Hematopoietic multipotent progenitor cell (in vitro differentiated cells): ENCODE data around the gene AFG3L2. TPM values are rescaled to one million over a fixed set of nuclear protein-coding genes. Genes with fewer than 3 reads are reported as not detected.
"Not testable (repeated sequence)": the region's sequence is repeated elsewhere in the genome, so short reads cannot be mapped to it uniquely, and the experiment has no call there.

Experiments used
- DNase-seq, 3 donors: peaks; one replicate each; pipeline ENCODE4 v3.0.0-alpha.2; 2011 to 2015; ENCODE audit warnings: low read depth in 2 of 3, low spot score in 2 of 3
- total RNA-seq: library from RNA; depleted of rRNA; stranded (reverse); fragments of >200 nt; gene quantifications from one replicate; pipeline ENCODE4 v1.2.3, GENCODE V29; 2012

AFG3L2 gene
- 19.1 TPM for total RNA-seq

DNA sequence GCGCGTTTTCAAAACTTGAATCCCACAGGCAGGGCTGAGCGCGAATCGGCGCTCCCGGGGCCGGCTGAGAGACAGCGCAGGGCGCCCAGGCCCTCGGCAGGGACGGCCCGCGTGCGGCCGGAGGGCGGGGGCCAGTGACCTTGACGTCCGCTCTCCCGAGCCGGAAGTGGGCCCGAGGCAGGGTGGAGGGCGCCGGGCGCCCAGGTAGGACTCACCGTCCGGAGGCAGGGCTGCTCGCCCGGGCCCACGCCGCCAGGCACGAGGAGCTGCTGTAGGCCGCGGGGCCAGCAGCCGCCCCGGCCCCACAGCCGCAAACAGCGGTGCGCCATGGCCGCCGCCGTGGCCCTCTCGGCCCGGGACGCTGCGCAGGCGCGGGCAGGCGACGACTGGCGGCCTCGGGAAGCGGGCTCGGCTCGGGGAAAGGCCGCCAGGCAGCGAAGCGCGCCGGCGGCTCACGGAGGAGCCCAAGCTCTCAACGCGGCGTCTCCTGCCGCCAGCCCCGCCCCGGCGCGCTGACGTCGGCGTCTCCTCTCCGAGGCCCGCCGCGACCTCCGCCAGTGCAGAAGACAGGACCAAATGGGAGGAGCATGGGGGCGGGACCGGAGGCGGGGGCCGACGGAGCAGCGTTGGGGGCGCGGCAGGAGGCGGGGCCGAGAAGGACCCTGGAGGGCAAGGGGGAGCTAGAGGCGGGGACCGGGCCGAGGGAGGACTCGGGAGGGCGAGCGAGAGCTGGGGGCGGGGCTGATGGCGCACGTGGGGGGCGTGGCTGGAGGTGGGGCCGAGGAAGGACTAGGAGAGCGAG, at the start of gene AFG3L2:
Gene AFG3L2 (minus strand): TSS at position 474 of the 802 bp plus-strand sequence. CDS start 145 bp downstream, at position 329.
- peak; percentile 98 to 99 (median 99) for DNase-seq

DNA sequence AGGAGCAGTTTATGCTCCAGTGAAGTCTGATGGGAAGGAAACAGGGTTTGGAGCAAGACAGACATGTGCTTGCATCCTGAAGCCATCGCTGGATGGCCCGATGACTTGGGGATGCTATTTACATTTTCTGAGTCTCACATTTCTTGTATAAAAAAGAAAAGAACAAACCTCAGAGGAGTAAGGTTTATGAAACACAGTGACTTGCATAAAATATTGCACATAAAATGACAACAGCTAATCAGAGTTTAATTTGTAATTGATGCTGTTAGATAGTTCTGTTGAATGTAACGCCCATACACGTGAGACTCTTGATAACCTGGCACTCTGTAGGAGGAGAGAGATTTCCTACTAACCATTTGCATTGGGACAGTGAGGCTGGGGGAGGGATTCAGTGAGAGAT, 47.2 kb upstream of the AFG3L2 start:
- DNase-seq, result no peak

DNA sequence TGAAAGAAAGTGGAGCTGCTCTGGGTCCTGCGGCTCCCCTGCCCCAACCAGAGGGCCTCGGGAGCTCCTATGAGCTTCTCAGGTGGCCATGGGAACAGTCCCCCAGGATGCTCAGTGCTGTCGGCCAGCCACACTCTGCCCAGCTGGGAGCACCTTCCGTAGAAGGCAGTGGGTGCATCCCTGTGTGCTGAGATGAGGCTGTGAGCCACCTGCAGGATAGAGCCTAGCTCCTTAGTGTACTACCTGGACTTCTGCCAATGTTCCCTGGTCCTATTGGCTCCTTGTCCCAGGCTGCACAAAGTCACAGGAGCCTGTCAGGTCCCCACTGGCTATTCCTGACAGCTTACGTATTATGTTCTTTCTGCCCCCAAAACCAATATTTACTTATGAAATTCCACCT, 46.8 kb upstream of the AFG3L2 start:
- DNase-seq, result no peak

DNA sequence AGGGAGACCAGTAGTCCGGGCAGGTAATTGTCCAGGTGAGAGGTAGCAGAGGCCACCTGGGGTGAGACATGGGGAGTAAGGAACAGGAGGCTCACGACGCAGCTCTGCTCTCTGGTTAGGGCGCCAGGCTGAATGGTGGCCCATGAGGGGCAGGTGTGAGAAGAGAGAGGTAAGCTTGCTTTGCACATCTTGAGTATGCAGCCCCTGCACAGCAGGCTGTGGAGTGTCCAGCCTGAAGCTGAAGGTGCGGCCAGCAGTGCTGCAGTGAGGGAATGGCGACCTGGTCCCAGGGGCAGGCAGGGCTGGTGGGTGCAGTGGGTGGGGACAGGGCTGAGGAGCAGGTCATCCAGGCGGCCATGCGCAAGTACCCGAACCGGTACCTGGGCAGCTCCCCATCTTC, 46.4 kb upstream of the AFG3L2 start:
- DNase-seq, result no peak

DNA sequence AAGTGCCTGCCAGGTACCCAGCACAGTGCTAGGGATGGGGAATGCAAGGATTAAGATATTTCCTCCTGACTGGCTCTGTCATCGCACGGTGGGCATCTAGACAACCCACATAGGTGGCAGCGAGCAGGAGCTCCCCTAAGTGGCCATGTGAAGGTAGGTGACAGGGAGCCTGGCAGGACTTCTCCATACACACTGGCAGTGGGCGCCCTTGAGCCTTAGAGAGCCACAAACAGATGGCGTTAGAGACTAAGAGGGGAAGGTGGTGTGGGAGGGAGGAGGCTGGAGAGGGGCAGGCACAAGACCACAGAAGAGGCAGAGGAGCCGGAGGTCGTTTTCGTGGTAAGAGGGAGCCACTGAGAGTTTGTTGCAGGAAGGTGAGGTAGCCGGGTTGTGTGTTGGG, 45.9 kb upstream of the AFG3L2 start:
- DNase-seq, result peak in 2 of 3 donors; percentile 83 to 93

DNA sequence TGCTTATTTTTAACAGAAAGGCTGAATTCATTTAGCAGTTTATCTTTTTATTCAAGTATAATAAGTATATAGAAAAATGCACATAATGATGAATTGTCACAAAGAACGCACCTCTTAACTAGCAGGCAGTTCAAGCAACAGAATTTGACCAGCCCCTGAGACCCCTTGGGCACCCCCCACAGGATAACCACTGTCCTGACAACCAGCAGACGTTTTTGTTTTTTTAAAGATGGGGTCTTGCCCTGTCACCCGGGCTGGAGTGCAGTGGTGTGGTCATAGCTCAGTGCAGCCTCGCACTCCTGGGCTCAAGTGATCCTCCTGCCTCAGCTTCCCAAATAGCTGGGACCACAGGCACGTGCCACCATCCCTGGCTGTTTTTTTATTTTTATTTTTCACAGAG, 44.7 kb upstream of the AFG3L2 start:
- no peak for DNase-seq

DNA sequence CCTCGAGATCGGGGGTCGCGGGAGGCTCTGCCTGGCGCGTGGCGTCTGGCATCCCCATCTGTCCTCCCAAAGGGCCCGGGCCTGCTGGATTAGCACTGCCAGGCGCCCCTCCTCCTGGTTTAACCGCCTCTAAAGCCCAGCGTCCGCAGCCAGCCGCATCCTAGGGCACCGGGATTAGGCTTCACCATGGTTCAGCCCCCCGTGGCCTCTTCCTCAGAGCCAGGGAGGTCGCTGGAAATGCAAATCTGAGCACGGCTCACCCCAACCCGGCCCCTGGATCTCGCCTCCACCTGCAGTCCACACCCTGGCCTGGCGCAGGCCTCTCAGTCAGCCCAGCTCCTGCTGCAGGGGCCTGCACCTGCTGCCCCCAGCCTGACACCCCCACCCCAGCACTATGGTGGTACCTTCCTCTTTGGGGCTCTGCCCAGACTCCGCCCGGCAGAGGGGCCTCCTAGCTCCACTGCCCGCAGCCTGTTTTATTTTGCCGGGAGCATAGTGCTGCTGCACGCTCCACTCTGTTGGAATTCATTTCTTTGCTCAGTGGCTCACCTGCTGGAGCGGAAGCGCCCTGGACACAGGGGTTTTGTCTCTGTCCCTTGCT, 43.9 kb upstream of the AFG3L2 start:
- peak in 2 of 3 donors; percentile 63 to 73 for DNase-seq

DNA sequence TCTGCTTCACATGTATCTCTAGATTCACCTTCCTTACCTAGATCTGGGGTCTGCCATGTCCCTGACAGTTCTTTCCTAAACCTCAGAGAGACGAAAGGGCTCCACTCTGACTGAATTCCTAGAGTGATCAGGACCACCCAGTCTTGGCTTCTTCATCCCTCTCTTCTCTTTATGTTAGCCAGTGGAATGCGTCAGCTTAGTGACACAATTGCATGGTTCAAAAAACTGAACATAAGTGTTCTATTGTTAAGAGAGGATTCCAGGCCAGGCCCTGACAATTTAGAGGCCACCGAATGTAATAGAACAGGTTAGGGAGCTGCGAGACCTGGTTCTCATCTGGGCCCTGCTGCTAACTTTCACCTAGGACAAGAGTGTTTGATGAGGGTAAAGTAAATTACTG, 40.7 kb upstream of the AFG3L2 start:
- DNase-seq, result no peak

DNA sequence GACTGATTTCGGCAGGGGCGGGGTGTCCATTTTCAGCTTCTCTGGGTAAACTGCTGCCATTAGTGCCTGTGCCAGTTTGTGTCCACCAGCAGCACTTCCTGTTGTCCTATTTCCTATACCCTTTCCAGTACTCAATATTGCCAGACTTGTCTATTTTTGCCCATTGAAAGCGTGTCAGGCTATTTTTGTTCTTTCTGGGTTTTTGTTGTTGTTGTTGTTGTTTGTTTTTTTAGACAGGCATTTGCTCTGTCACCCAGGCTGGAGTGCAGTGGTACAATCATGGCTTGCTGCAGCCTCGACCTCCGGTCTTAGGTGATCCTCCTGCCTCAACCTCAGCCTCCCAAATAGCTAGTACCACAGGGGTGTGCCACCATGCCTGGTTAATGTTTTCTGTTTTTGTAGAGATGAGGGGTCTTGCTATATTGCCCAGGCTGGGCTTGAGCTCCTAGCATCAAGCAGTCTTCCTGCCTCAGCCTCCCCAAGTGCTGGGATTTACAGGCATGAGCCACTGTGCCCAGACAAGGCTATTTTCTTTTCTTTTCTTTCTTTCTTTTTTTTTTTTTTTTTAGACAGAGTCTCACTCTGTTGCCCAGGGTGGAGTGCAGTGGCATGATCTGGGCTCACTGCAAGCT, 39.2 kb upstream of the AFG3L2 start:
- DNase-seq, result no peak

DNA sequence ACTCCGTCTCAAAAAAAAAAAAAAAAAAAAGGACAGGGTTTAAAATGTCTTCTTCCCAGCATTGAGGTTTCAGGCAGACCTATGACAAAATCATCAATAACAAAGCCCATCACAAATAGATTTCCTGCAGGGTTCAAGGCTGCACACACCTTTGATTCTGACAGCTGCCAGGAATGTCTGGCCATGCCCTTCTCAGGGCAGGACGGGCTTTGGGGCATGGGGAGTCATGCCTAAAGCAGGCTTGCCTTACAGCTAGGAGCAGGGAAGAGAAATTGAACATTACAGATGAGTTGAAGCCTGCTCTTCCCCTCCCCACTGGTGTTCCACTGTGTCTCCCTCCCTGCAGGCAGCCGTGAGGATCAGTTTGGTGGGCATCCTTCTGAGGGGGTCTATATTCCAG, 34.4 kb upstream of the AFG3L2 start:
- no peak for DNase-seq

DNA sequence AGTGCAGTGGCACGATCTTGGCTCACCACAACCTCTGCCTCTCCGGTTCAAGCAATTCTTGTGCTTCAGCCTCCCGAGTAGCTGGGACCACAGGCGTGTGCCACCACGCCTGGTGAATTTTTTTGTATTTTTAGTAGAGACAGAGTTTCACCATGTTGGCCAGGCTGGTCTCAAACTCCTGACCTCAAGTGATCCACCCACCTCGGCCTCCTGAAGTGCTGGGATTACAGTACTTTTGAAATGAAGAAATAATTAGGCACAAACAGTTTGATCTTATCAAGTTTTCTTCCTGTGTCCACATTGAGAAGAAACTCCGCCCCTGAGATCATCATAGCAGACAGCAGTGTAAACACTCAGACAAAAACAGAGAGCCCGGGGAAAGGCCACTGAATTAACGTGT, 33.7 kb upstream of the AFG3L2 start:
- not testable (repeated sequence) for DNase-seq

DNA sequence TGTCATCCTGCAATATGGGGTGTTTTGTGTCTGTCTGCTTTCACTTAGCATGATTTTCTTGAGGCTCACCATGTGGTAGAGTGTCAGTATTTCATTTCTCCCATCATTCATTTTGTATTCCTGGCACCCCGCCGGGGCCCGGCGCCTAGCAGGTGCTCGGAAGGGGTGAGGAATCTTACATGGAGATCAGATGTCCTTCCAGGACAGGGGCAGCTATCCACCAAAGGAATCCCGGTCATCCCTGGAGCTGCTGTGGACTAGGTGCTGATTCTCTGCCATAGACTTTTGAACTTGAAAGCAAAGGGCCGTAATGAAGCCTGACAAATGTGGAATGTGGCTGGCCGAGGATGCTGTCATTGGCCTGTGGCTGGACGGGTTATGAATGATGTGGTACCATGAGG, 33.1 kb upstream of the AFG3L2 start:
- DNase-seq, result no peak

DNA sequence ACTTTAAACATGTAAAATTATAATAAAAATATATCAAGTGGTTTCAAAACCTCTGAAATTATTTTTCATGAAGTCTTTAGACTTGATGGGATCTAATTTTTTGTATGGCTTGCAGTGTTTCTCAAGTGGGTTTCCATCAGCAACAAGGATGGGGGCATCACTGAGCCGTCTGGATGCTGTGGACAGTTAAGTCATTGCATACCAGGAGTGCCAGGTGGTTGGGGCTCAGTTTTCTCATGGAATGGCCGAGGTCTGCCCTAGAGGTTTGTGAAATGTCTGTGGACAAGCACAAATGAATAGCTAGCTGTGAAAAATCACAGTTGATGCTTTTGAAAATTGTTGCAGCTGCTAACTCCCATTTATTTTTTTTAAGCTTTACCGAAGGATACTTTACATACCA, 32.4 kb upstream of the AFG3L2 start:
- no peak for DNase-seq

DNA sequence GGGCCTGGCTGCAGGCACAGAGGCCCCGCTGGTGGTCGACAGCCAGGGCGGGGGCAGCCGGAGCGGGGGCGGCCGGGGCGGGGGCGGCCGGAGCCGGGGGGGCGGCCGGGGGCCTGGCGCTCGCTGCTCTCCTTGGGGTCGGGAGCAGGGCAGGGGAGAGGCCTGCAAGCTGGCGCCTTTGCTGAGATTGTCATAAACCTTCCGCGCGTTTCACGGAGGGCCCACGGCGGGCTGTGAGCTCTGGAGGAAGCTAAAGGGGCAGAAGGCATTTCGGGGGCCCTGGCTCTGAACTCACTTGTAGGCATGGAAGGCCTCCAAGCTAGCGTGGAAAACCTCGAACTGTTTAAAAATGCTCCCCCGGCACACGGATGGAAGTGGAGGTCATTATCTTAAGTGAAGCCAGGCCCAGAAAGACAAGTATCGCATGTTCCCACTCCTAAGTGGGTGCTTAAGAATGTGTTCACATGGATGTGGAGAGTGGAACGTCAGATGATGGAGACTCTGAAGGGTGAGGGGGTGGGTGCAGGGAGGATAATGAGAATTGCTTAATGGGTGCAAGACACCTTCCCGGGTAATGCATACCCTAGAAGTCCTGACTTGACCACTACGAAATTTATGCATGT, 31.3 kb upstream of the AFG3L2 start:
- no peak for DNase-seq

DNA sequence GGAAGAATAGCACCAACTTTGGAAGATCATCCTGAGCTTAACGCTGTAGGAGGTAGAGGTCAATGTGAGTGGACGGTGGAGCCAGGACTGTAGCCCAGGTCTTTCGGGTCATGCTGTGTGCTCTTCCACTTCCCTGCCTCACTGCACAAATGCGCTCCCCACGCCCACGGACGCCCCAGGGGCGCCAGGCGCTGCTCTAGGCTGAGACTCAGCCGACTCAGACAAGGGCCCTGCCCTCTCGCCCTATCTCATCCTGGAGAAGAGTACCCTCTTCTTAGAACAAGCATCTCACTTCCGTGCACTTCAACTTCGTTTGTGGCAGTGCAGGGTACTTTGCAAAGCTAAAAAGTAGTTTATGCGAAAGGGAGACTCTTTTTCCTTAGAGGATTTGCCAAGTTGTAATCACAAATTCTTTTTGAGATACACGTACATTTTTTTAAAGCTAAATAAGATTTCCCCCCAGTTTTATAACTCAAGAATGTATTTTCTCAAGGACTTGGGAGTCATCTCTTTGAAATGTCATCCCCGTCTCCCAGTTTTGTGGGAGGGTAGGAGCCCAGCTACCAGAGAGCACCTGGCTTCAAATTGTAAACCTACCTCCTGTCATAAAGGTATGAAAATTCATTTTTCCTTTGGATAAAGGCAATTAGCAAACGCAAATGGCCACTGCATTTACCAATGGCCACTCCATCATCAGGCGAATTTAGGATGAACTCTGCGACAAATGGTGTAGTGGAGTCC, 29.5 kb upstream of the AFG3L2 start:
- no peak for DNase-seq

DNA sequence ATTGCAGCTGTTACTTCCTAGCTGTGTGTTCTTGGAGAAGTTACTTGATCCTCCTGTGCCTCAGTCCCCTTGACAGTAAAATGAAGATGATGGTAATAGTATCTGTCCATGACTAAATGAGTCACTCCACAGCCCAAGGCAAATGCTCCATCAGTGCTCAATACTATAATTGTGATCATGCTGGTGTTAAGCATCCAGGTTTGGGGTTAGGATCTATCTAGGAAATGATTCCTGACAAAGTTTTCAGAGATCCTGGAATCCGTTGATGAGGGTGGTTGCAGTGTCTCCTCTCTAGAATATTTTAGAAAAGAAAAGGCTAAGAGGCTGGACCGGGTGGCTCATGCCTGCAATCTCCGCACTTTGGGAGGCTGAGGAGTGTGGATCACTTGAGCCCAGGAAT, 28.0 kb upstream of the AFG3L2 start:
- DNase-seq, result no peak

DNA sequence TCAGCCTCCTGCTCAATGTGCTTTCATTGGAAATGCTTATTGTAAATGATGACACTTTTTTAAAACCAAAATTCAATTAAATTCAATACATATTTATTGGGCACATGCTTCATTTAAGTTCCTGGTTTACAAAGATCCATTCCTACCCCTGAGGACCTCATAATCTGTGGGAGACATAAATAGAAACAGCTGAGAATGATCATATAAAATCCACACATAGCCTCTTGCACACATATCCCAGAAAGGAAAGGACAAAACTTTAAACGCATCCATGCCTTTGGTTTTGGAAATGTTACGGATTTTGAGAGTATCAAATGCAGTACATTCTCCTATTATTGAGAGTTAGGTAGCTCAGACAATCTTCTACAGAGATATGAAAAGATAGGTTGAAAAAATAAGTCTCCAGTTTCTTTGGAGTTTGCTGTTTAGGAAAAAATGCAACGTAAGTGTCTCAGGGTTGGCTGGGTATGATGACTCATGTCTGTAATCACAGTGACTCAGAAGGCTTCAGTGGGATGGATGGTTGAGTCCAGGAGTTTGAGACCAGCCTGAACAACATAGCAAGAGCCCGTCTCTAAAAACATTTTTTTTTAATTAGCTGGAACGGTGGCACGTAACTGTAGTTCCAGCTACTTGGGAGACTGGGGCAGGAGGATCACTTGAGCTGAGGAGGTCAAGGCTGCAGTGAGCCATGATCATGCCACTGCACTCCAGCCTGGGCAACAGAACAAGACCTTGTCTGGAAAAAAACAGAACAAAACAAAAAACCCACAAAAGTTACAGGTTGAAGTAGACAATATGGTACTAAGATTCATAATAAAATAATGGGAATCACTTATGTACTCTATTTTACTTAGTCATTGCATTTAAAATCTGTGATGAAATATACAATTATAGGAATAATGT, 26.8 kb upstream of the AFG3L2 start:
- DNase-seq, result no peak

DNA sequence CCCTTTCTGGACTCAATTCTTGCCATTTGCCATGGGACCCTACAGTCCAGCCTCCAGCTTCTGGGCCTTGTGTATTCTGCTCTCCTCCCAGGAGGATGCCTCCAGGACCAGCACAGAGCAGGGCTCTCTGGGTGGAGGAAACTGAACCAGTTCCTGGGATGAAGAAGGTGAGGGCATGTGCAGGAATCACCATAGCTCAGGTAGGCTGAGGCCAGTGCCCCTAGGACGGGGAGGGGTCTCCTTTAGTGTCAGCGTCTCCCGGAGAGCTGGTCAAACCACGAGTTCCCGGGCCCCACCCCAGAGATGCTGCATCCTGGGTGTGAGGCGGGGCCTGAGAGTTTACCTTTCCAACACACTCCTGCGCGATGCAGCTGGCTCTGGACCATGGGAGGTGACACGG, 24.9 kb upstream of the AFG3L2 start:
- DNase-seq, result no peak

DNA sequence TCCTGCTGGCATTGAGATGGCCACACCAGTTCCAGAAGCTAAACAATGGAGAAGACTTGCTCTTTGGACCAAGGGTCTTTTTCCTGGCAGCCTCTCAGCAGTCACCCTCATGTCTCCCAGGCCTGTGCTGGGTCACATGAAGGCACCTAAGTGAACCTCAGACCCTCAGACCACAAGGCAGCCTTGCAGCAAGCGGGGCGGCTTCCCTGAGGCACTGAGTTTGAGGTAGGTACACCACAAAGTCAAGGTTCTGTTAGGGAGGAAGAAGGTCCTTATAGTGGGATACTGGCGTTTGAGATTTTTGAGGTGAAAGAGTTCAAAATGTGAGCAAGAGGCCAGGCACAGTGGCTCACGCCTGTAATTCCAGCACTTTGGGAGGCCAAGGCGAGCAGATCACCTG, 22.2 kb upstream of the AFG3L2 start:
- no peak for DNase-seq

DNA sequence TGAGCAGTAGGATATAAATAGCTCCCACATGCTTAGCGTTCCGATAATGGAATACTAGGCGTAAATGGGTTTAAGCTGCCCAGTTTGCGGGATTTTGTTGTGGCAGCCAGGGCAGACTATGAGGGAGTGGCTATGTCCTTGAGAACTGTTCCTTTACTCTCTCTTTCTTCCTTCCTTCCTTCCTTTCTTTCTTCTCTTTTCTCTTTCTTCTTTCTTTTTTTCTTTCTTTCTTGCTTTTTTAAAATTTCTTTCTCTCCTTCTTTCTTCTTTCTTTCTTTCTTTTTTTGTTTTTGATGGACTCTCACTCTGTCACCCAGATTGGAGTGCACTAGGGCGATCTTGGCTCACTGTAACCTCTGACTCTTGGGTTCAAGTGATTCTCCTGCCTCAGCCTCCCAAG, 21.6 kb upstream of the AFG3L2 start:
- DNase-seq, result no peak
